ENCODE measurements around the gene FARSB.

GRCh38 chr2:222592176-222592575 lies 63.7 kb downstream of the FARSB start:
- TF ChIP-seq CTCF (IDR thresholded peaks at IDR 0.05), result no peak
- TF ChIP-seq POLR2A (IDR thresholded peaks at IDR 0.05), result no peak

All from uterus (tissue), 2 donors.